Lung (tissue), 12 donors: ENCODE results near the gene CDH13. TPM values are rescaled to one million over a fixed set of nuclear protein-coding genes. Genes with fewer than 3 reads are reported as not detected.

Experiments used
- ATAC-seq: fragments of 200-7000 bp; cut with Tn5 transposase; one replicate; pipeline ENCODE4 v1.9.1; 2020; ENCODE audit warnings: moderate number of reproducible peaks; ENCODE audit not compliant: insufficient read depth, low FRiP score
- DNase-seq, 3 donors: peaks; one replicate each; pipeline ENCODE4 v3.0.0-alpha.2; 2013 to 2017
- H3K27ac ChIP-seq, 2 donors: one replicate each; pipeline ENCODE4 v1.5.1; 2013; ENCODE audit warnings: mild to moderate bottlenecking in 2 of 2, moderate library complexity in 2 of 2, control low read depth in 1 of 2, inconsistent platforms in 1 of 2, low read depth in 1 of 2, low read length in 1 of 2
- H3K27me3 ChIP-seq, 3 donors: one replicate each; pipeline ENCODE4 v1.5.1; 2013; ENCODE audit warnings: low read length in 2 of 3; ENCODE audit not compliant: control insufficient read depth in 3 of 3, insufficient read depth in 3 of 3
- H3K36me3 ChIP-seq, 4 donors: one replicate each; pipeline ENCODE4 v1.5.1; 2013; ENCODE audit warnings: low read length in 4 of 4, mild to moderate bottlenecking in 1 of 4, moderate library complexity in 1 of 4; ENCODE audit not compliant: control insufficient read depth in 4 of 4, insufficient read depth in 4 of 4
- H3K4me1 ChIP-seq, 5 donors: one replicate each; pipeline ENCODE4 v1.5.1; 2013; ENCODE audit warnings: low read length in 5 of 5, mild to moderate bottlenecking in 2 of 5, moderate library complexity in 1 of 5; ENCODE audit not compliant: control insufficient read depth in 5 of 5, insufficient read depth in 5 of 5
- H3K4me3 ChIP-seq: one replicate; pipeline ENCODE4 v1.5.1; 2013; ENCODE audit warnings: mild to moderate bottlenecking, control low read depth, moderate library complexity
- H3K9ac ChIP-seq, 2 donors: one replicate each; pipeline ENCODE4 v1.5.1; 2013; ENCODE audit warnings: low read length in 2 of 2, control low read depth in 1 of 2; ENCODE audit not compliant: insufficient read depth in 1 of 2
- H3K9me3 ChIP-seq, 4 donors: one replicate each; pipeline ENCODE4 v1.5.1; 2013; ENCODE audit warnings: low read length in 3 of 4, mild to moderate bottlenecking in 1 of 4, moderate library complexity in 1 of 4; ENCODE audit not compliant: control insufficient read depth in 4 of 4, insufficient read depth in 3 of 4
- WGBS, 2 donors: extraction: QIAGEN DNeasy Blood & Tissue Kit; methylation state at CpG; one replicate each; pipeline ENCODE4 v1.1.7; 2013; 5-methylcytosine and 5-hydroxymethylcytosine counted together
- polyA plus RNA-seq, 2 donors: library from polyadenylated mRNA; stranded (reverse); fragments of 200-250 nt; gene quantifications; one replicate each; pipeline ENCODE4 v1.2.1, GENCODE V29; 2013
- total RNA-seq, 2 donors: library from RNA; depleted of rRNA in 1 of 2; stranded (reverse); fragments of >200 nt in 1 of 2; gene quantifications; one replicate each; pipeline ENCODE4 v1.2.1, GENCODE V29; 2014 to 2021
- TF ChIP-seq, protein P1 (sequence below): IDR thresholded peaks from 2 replicates; pipeline ENCODE4 v1.5.1; 2012; ENCODE audit warnings: mild to moderate bottlenecking; ENCODE audit errors: control extremely low read depth, extremely low read depth
- donor health status: control.
- donor health status: control.
- donor health status: Bipolar disorder and iron deficiency.
- donor health status: healthy.
- donor health status: DM: yes; HTN: yes; CAD: no.

Gene CDH13
- total and polyA plus RNA-seq, 4 donors = 2.1 to 12.3 (median 7.3) TPM

DNA sequence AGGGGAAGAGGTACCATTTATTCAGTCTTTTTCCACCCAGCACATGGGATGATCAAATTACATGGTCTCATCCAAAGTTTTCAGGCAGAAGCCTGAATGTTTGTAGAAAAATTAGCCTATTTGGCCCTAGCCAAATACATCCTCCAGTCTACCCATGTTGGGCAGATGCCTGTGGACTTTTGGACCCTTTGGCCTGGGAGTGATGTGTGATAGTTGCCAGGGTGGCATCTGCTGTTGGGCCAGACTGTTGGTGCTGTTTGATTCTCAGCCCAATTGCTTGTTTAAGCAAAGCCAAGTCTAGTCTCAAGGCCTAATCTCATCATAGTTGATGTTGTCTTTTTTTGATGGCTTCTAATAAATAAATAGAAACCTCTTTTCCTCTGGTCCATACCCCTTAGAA is 419.0 kb downstream of the CDH13 start:
- Histone ChIP-seq H3K27ac (no peak overlapping the region), H3K4me3 (no peak overlapping the region), H3K27me3 (peaks cover 0 to 3% (median 0%) of the 10 kb centered on the region in 3 donors), H3K4me1 (peaks cover 0 to 4% (median 0%) of the 10 kb centered on the region in 5 donors), H3K9me3 (no peaks in the 10 kb centered on the region), H3K9ac (no peak overlapping the region), H3K36me3 (no peaks in the 10 kb centered on the region)
- DNase-seq (no peak), ATAC-seq (no peak)
- TF ChIP-seq, protein P1, sequence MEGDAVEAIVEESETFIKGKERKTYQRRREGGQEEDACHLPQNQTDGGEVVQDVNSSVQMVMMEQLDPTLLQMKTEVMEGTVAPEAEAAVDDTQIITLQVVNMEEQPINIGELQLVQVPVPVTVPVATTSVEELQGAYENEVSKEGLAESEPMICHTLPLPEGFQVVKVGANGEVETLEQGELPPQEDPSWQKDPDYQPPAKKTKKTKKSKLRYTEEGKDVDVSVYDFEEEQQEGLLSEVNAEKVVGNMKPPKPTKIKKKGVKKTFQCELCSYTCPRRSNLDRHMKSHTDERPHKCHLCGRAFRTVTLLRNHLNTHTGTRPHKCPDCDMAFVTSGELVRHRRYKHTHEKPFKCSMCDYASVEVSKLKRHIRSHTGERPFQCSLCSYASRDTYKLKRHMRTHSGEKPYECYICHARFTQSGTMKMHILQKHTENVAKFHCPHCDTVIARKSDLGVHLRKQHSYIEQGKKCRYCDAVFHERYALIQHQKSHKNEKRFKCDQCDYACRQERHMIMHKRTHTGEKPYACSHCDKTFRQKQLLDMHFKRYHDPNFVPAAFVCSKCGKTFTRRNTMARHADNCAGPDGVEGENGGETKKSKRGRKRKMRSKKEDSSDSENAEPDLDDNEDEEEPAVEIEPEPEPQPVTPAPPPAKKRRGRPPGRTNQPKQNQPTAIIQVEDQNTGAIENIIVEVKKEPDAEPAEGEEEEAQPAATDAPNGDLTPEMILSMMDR = no peak

DNA sequence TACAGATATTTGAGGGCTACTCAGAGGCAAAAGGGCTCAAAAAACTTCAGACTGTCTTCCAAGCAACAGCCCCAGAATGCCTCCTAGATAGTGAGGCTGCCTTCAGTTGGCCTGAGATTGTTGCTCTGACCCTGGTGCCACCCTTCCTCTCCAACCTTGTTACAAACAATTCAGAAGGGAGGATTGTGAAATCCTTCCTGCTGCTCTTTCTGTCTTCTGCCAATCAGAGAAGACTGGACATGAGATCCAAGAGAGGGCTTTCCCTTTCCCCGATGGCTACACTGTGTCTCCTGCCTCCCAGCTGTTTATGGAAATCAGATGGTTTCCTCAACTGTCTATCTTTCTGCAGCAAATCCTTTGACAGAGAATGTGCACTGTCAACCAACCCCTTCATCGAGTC is 419.9 kb downstream of the CDH13 start:
- H3K36me3 ChIP-seq = no peaks in the 10 kb centered on the region
- no peak overlapping the region for H3K9ac ChIP-seq
- ATAC-seq (no peak), DNase-seq (no peak)
- peaks cover 0 to under 1% (median 0%) of the 10 kb centered on the region in 3 donors for H3K27me3 ChIP-seq
- H3K27ac ChIP-seq = no peak overlapping the region
- no peak overlapping the region for H3K4me3 ChIP-seq
- WGBS, 2 donors = 18 to 29% methylated on average over 2 of the region's 2 CpGs
- peaks cover 0 to 4% (median 0%) of the 10 kb centered on the region in 5 donors for H3K4me1 ChIP-seq
- TF ChIP-seq, protein P1 = no peak
- H3K9me3 ChIP-seq = no peaks in the 10 kb centered on the region

DNA sequence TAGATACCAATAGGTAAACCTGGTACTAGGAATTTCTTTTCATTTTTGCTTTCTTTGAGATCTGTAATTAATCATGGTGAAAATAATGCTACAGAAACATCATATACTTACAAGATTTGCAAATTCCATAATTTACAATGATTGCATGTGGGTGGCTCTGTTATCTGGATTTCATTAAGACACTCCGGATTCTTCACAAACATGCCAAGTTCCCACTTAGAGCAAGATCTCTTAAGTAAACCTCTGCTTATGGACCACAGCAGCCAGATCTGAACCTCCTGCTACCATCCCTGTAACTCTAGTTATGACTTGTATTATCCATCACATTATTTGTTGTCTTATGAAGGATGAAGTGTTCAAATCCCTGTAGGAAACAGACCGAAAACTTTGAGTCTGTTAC is 424.7 kb downstream of the CDH13 start:
- no peaks in the 10 kb centered on the region for H3K36me3 ChIP-seq
- 92 to 98% methylated on average over 2 of the region's 2 CpGs for WGBS, 2 donors
- TF ChIP-seq, protein P1 = no peak
- no peak overlapping the region for H3K9ac ChIP-seq
- no peak overlapping the region for H3K27ac ChIP-seq
- DNase-seq (no peak), ATAC-seq (no peak)
- H3K4me1 ChIP-seq = peaks cover 0 to 2% (median 0%) of the 10 kb centered on the region in 5 donors
- peaks cover 0 to 4% (median 0%) of the 10 kb centered on the region in 3 donors for H3K27me3 ChIP-seq
- H3K4me3 ChIP-seq = no peak overlapping the region
- H3K9me3 ChIP-seq = no peaks in the 10 kb centered on the region

DNA sequence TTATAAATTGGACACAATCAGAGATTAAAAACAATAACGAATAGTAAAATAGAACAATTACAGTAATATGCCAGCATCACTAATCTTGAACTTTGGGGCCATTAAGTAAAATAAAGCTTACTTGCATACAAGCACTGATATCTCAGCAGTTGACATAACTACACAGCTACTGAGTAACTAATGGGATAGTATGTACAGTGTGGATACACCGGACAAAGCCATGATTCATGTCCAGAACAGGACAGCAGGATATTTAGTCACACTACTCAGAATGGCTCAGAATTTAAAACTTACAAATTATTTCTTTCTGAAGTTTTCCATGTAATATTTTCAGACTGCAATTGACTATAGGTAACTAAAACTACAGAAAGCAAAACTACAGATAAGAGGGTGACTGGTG is 427.5 kb downstream of the CDH13 start:
- TF ChIP-seq, protein P1 = no peak
- Histone ChIP-seq H3K27me3 (peaks cover 0 to 4% (median 0%) of the 10 kb centered on the region in 3 donors), H3K36me3 (no peaks in the 10 kb centered on the region), H3K4me1 (no peaks in the 10 kb centered on the region), H3K4me3 (no peak overlapping the region), H3K9me3 (no peaks in the 10 kb centered on the region), H3K27ac (no peak overlapping the region), H3K9ac (no peak overlapping the region)
- no peak for ATAC-seq
- DNase-seq = no peak
- 91 to 93% methylated on average over 2 of the region's 2 CpGs for WGBS, 2 donors
